ENCODE measurements around the gene TAC4.

- TF ChIP-seq CTCF (conservative IDR thresholded peaks at IDR 0.05; ENCODE audit: low read depth in 2 of 2): no peak
- no peak for TF ChIP-seq EZH2 (IDR thresholded peaks at IDR 0.05; ENCODE audit: low read depth, unreplicated experiment)
- no peak for TF ChIP-seq POLR2AphosphoS5 (IDR thresholded peaks at IDR 0.05; ENCODE audit: low read depth)
- no peak for TF ChIP-seq ETS1 (IDR thresholded peaks at IDR 0.05)
- no peak for TF ChIP-seq EZH2phosphoT487 (IDR thresholded peaks at IDR 0.05; ENCODE audit: unreplicated experiment)
- TF ChIP-seq NANOG (IDR thresholded peaks at IDR 0.05; ENCODE audit: borderline replicate concordance): no peak
- TF ChIP-seq JUNB (IDR thresholded peaks at IDR 0.05; ENCODE audit: unreplicated experiment): no peak
- TF ChIP-seq REST (IDR thresholded peaks at IDR 0.05; ENCODE audit: unreplicated experiment): no peak
- TF ChIP-seq CREB1 (CRISPR knock-in tag; IDR thresholded peaks at IDR 0.05; ENCODE audit: low read depth): no peak
- no peak for TF ChIP-seq ZNF114 (CRISPR knock-in tag; IDR thresholded peaks at IDR 0.05)
These were observed 2.3 kb upstream of the TAC4 start for GRCh38 chr17:49850218-49850610.
